Fibroblast of mammary gland (primary cell): Measurements from ENCODE around the gene IQGAP2.
"Not testable (repeated sequence)": the region's sequence is repeated elsewhere in the genome, so short reads cannot be mapped to it uniquely, and the experiment has no call there.

Experiments
- DNase-seq: peaks from one replicate; pipeline ENCODE4 v3.0.0-alpha.2; 2010; ENCODE audit warnings: low read depth
- H3K4me3 ChIP-seq: 2 replicates; pipeline ENCODE4 v1.5.1; 2011; ENCODE audit warnings: low read depth, mild to moderate bottlenecking, low read length, moderate library complexity; ENCODE audit not compliant: control insufficient read depth
- TF ChIP-seq, protein P1 (sequence below): conservative IDR thresholded peaks from 2 replicates; pipeline ENCODE4 v1.5.1; 2011; ENCODE audit warnings: low read depth, low read length, inconsistent platforms; ENCODE audit not compliant: control insufficient read depth, insufficient read depth

IQGAP2 gene

DNA sequence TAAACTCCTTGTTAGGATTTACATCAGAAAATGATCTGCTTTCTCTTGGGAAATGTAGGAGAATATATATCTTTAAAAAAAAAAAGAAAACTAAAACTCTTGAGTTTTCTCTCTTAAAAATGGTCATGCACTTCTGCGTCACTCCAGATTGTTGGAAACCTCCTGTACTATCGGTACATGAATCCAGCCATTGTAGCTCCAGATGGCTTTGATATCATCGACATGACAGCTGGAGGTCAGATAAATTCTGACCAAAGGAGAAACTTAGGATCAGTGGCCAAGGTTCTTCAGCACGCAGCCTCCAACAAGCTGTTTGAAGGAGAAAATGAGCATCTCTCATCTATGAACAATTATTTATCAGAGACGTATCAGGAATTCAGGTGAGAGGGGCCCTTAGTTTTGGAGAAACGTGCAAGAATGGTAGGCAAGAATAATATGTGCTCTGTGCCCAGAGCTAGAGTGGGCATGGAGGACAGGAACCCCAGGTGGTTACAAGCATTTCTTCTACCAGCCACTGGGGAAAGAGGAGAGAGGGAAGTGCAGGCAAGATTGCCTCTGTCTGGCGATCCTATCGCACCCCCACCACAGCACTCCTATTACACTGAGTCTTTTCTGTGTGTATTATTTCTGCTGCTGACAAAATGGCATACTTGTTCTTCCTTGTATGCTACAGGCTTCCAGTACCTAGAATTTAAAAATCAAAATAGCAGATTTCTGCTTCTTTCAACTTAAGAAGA, 271.4 kb downstream of the IQGAP2 start:
- TF ChIP-seq, protein P1, sequence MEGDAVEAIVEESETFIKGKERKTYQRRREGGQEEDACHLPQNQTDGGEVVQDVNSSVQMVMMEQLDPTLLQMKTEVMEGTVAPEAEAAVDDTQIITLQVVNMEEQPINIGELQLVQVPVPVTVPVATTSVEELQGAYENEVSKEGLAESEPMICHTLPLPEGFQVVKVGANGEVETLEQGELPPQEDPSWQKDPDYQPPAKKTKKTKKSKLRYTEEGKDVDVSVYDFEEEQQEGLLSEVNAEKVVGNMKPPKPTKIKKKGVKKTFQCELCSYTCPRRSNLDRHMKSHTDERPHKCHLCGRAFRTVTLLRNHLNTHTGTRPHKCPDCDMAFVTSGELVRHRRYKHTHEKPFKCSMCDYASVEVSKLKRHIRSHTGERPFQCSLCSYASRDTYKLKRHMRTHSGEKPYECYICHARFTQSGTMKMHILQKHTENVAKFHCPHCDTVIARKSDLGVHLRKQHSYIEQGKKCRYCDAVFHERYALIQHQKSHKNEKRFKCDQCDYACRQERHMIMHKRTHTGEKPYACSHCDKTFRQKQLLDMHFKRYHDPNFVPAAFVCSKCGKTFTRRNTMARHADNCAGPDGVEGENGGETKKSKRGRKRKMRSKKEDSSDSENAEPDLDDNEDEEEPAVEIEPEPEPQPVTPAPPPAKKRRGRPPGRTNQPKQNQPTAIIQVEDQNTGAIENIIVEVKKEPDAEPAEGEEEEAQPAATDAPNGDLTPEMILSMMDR = no peak
- no peak for DNase-seq
- H3K4me3 ChIP-seq = no peak overlapping the region

DNA sequence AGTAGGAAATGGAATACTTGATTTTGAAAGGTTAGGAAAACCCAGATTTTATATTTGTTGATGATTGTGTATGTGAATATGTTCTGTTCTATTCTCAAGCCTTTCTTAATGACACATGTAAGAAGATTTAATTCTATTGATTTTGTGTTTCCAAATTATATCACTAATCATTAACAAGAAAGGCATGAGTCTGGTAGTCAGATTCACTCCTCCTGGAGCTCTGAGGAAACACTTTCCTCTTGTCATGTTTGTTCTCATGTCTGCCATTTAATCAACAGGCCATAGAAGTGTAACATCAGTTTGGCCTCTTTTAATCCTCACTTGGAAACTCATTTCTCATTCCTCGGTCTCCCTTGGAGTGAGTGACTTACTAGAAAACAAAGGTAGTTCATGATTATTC, 272.3 kb downstream of the IQGAP2 start:
- no peak for DNase-seq
- no peak overlapping the region for H3K4me3 ChIP-seq
- TF ChIP-seq, protein P1 = no peak

DNA sequence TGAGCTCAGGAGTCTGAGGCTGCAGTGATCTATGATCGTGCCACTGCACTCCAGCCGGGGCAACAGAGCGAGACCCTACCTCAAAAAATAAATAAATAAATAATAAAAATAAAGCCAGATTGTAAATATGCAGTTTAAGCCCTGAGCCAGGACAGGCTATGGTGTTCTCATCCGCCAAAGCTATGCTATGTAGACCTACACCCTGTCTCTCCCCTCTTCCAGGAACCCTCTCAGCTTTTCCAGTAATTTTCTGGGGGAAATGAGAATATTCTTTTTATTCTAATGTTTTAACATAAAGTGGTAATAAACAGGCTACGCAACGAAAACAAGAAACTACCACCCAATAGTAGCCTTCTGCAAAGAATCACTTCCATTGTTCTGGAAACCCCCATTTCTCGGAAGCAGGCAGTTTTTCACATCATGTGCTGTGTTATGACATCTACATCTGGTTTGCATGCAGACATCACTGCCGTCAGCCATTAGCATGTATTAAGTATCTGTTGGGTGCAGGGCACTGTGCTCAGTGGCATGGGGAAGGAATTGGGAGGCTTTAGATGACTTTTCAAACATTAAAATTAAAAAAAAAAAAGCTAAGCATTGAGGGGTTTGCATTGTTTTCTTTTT, 274.9 kb downstream of the IQGAP2 start:
- no peak overlapping the region for H3K4me3 ChIP-seq
- TF ChIP-seq, protein P1 = no peak
- DNase-seq = no peak

DNA sequence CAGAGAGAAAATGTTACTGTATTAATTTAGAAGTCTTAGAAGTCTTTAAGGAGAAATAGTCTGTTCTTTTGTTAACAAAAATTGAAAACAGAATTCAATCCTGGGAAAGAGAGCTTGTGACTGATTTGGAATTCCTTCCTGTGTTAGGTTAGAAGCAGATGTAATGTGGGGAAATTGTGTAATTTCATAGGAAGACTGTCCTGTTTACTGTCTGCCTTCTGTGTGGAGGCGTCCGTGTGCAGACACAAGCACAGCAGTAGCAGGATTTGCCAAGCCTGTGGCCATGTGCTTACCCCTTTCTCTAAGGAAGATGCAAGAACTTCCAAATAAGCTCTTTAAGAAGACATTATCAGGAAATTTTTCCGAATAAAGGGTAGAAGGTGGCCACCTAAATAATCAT, 276.1 kb downstream of the IQGAP2 start:
- no peak overlapping the region for H3K4me3 ChIP-seq
- DNase-seq = peak; percentile 84
- TF ChIP-seq, protein P1 = no peak

DNA sequence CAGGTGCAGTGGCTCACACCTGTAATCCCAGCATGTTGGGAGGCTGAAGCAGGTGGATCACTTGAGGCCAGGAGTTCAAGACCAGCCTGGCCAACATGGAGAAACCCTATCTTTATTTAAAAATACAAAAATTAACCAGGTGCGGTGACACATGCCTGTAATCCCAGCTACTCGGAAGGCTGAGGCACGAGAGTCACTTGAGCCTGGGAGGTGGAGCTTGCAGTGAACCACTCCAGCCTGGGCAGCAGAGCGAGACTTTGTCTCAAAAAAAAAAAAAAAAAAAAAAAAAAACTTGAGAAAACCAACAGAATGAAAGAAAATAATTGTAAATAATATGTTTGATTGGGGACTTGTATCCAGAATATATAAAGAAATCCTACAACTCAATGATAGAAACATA, 277.7 kb downstream of the IQGAP2 start:
- not testable (repeated sequence) for H3K4me3 ChIP-seq, DNase-seq

DNA sequence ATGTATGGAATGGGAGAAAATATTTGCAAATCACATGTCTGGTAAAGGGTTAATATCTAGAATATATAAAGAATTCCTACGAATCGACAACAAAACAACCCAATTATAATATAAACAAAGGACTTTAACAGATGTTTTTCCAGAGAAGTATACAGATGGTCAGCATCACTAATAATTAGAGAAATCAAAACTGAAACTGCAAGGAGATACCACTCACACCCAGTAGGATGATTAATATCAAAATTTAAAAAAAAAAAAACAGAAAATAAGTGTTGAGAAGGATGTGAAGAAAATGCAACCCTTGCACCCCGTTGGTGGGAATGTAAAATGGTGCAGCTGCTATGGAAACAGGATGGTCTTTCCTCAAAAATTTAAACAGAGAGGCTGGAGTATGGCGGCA, 278.2 kb downstream of the IQGAP2 start:
- no peak for DNase-seq
- no peak overlapping the region for H3K4me3 ChIP-seq
- TF ChIP-seq, protein P1 = no peak

DNA sequence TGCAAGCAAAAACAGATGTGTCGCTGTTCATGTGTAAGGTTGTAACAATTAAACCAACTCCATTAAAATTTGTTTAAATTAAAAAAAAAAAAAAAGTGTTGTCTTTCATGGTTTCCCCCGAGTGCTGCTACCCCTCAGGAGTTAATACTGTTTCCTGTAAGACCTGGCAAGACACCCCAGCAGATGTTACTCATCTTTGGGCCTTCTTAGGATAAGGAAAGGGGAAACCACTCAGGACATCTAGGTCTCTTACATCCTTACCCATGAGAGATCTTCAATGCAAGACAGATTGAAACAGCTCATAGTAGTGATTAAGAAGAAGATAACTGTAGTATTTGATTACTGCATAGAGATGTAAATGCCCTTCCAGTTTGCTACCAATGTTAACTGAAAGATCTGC, 279.3 kb downstream of the IQGAP2 start:
- no peak overlapping the region for H3K4me3 ChIP-seq
- TF ChIP-seq, protein P1 = no peak
- DNase-seq = peak; percentile 57
